Measurements from ENCODE around the gene ATOH1.

ATOH1 gene, protein sequence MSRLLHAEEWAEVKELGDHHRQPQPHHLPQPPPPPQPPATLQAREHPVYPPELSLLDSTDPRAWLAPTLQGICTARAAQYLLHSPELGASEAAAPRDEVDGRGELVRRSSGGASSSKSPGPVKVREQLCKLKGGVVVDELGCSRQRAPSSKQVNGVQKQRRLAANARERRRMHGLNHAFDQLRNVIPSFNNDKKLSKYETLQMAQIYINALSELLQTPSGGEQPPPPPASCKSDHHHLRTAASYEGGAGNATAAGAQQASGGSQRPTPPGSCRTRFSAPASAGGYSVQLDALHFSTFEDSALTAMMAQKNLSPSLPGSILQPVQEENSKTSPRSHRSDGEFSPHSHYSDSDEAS

DNA sequence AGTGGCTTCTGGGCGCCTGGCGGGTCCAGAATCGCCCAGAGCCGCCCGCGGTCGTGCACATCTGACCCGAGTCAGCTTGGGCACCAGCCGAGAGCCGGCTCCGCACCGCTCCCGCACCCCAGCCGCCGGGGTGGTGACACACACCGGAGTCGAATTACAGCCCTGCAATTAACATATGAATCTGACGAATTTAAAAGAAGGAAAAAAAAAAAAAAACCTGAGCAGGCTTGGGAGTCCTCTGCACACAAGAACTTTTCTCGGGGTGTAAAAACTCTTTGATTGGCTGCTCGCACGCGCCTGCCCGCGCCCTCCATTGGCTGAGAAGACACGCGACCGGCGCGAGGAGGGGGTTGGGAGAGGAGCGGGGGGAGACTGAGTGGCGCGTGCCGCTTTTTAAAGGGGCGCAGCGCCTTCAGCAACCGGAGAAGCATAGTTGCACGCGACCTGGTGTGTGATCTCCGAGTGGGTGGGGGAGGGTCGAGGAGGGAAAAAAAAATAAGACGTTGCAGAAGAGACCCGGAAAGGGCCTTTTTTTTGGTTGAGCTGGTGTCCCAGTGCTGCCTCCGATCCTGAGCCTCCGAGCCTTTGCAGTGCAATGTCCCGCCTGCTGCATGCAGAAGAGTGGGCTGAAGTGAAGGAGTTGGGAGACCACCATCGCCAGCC, at the start of gene ATOH1:
ATOH1 (plus strand) TSS at position 422 of the 663 bp plus-strand sequence; CDS start at position 596, 174 bp downstream.
- FAIRE-seq: no peak

GRCh38 chr4:93779228-93779627, 49.3 kb upstream of the ATOH1 start:
- FAIRE-seq: no peak

GRCh38 chr4:93780080-93780479, 48.5 kb upstream of the ATOH1 start:
- no peak for FAIRE-seq

DNA sequence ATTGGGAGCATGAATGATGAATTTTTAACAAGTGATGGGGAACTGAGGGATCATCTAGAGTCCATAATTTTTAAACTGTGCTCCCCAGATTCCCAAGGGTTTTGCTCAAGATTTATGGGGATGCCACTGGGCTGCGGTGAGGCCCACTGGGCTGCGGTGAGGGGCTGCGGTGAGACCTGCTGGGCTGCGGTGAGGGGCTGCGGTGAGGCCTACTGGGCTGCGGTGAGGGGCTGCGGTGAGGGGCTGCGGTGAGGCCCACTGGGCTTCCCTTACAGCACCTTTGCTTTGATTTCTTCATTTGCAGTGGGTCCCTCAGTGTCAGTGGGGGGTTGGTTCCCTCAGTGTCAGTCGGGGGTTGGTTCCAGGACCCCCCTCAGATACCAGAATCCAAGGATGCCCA, 47.4 kb upstream of the ATOH1 start:
- FAIRE-seq: no peak

DNA sequence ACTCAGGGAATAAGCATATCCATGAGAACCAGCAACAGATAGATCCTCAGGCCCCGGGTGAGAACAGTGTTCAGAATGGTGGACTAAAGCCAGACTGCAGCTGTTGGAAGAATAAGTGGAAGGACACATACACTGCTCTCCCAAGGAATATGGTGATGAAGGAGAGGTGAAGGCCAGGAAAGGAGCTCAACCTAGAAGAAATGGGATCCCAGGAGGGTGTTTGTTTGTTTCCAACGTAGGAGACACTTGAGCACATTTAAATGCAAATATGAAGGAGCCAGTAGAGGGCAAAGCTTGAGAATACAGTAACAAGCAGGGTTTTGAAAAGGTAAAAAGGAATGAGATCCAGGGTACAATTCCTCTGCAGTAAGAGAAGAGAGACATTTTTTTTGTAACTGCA, 42.4 kb upstream of the ATOH1 start:
- FAIRE-seq: no peak

GRCh38 chr4:93788712-93789111, 39.8 kb upstream of the ATOH1 start:
- peak; percentile 82 for FAIRE-seq

DNA sequence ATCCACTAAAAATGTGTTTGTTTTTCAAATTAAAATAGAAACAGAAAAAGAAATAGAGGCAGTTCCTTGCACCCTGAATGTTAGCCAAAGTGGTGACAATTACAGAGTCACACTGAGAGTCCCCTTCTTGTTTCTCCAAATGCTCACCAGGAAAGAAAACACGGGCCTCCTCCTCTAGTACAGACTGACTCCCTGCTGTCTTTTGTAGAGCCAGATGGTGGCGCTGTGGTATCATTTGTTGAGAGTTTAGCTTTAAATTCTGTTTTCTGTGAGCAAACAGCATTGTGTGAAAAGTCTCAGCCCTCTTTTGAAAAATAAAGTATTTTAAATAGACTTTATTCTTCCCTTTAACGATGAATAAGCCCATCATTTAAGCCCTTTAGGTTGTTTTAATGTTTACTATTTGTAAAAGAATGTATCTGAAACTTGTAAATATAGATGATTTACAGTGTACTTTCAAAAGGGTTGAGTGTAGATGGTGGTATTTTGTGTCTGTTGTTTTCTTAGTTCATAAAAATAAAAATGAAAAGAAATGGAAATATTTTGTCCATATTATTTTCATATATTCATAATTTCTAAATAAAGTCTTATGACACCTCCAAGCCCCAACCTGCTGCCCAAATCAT, 36.9 kb upstream of the ATOH1 start:
- peak; percentile 89 for FAIRE-seq

GRCh38 chr4:93802045-93802444, 26.5 kb upstream of the ATOH1 start:
- FAIRE-seq: no peak

DNA sequence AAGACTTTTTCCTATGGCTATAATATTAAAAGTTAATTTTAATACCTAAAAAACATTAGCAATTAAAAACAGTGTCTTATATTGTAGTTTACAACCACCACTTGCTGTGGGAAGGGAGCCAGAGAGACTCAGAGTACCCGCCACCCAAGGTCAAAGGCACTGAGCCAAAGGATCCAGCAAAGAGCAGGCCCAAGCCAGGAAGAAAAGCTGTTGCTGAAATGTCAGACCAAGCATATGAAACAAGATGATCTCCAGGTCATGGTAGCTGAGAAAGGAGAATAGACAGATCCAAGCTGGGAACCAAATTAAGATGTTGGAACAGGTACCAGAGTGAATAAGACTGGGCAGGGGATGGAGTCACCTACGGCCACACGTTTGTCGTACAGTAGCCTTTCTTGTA, 18.8 kb upstream of the ATOH1 start:
- FAIRE-seq: no peak

GRCh38 chr4:93810340-93810992, 18.1 kb upstream of the ATOH1 start:
- FAIRE-seq: no peak

DNA sequence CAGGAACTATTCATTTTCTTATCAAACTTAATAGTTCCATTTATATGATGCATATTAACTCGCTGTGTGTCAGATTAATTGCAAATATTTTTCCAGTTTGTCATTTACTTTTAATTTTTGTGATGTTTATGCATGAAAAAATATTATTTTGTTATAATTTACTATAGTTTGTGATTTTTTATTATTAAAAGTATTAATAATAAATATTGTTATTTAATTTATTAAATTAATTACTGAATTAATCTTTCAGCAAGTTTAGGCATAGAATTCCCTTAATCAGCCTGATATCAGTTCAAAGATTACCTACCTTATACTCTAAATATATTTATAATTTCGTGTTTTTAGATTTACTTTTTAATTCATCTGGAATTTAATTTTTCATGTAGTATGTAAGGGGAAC, 15.5 kb upstream of the ATOH1 start:
- peak; percentile 72 for FAIRE-seq

- no peak for FAIRE-seq
These were observed 14.4 kb upstream of the ATOH1 start for GRCh38 chr4:93814141-93814540.

DNA sequence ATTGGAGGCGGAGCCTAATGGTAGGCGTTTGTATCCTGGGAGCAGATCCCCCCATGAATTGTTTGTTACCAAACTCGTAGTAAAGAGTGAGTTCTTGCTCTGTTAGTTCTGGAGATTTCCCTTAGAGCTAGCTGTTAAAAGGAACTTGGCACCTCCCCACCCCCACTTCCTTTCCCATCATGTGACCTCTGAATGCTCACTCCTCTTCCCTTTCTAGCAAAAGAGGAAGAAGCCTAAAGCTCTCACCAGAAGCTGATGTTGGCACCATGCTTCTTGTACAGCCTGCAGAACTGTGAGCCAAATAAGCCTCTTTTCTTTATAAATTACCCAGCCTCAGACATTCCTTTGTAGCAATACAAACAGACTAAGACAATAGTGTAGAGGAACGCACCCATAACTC, 13.8 kb upstream of the ATOH1 start:
- FAIRE-seq: no peak

GRCh38 chr4:93825551-93826216, 2.9 kb upstream of the ATOH1 start:
- no peak for FAIRE-seq

DNA sequence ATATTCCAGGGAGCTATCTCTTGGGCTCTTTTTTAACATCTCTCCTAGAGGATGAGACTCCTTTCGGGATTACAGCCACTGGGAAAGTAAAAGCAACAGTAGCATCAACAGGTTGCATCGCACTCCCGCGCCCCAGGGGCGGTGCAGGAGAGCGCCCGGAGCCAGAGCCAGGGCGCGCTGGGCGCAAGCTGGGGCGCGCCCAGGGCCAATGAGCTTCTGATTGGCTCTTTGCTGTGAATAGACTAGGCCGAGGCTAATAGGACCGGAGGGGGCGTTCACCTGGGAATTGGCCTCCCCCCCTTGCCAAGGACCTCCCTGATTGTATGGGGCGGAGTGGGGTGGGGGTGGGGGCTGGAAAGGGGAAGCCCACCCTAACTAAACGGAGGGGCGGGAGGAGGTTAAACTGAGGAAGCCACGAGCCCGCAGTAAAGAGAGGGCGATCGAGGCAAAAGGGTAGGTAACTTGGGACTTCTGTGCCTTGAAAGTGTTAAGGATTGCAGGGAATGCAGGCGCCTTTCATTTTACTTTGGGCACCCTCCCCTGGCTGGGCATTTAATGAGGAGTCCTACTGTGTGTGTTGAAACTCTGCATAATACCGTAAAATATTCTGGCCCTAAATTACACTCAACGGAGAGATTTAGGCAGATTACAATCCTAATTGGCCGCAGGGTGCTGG, 1.1 kb upstream of the ATOH1 start:
- no peak for FAIRE-seq

- FAIRE-seq: no peak
These were observed 654 bp downstream of the ATOH1 start for GRCh38 chr4:93828995-93829819.

DNA sequence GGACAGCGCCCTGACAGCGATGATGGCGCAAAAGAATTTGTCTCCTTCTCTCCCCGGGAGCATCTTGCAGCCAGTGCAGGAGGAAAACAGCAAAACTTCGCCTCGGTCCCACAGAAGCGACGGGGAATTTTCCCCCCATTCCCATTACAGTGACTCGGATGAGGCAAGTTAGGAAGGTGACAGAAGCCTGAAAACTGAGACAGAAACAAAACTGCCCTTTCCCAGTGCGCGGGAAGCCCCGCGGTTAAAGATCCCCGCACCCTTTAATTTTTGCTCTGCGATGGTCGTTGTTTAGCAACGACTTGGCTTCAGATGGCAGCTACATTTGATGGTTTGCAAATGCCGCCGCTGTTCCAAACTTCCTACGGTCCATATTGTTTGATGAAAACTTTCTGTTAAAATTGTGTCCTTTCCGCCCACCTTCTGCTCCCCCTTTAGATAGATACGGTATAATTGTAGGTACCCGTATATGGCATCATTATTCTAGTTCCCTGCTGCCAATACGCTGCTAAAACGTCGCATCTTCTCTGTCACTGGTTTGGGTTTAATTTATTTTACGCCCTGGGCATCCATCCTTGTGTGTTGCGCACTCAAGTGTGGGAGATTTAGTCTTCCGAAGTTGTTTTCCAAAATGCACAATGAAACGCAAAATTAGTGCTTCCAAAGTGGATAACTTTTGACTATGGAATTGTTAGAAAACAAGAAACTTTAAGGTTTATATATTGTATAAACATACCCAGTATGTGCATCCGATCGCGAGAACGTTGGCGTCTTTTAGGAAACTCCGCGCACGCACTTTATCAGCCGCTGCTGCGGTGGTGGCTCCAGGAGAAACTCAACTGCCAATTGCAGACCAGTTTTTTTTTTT, 1.5 kb downstream of the ATOH1 start:
- FAIRE-seq: no peak

DNA sequence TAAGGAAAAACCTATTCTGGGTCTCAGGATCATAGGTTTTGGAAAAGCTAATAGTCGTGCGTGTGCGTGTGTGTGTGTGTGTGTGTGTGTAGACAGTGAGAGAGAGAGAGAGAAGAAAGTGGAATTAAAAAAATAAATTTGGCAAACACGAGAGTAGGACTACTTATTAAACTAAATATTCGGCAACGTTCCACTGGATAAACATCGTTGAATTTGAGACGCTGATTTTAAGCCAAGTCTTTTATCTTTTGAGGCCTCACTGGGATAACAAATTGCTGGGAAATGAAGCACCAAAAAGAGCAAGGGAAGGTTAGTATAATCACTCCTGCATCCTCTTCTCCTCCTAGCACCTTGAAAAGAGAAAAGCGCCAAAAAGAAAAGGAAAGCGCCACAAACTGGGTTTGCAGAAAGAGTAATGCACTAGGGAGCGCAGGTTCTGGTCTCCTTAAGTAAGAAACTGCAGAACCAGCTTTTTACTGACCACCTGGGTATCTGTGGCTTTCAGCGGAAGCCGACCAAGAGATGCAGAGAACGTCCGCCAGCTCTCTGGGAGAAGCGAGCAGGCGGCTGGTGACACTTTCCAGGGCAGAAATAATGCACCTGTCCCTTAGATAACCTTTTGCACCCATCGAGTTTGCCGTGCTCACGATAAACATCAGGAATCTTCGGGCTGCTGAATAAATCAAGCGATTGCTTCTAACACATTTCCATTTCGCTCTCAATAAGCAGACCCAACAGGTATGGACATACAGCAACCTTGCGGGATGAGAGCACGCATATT, 3.4 kb downstream of the ATOH1 start:
- FAIRE-seq: no peak

GRCh38 chr4:93834249-93835066, 5.9 kb downstream of the ATOH1 start:
- no peak for FAIRE-seq
